ENCODE data around the gene FGF8. TPM values are rescaled to one million over a fixed set of nuclear protein-coding genes. Genes with fewer than 3 reads are reported as not detected.

Gene FGF8
- total and polyA plus RNA-seq, 2 of the 13 experiments (the other 11 are each of a cell fraction or from before 2014, with no cell fraction given), result not detected

DNA sequence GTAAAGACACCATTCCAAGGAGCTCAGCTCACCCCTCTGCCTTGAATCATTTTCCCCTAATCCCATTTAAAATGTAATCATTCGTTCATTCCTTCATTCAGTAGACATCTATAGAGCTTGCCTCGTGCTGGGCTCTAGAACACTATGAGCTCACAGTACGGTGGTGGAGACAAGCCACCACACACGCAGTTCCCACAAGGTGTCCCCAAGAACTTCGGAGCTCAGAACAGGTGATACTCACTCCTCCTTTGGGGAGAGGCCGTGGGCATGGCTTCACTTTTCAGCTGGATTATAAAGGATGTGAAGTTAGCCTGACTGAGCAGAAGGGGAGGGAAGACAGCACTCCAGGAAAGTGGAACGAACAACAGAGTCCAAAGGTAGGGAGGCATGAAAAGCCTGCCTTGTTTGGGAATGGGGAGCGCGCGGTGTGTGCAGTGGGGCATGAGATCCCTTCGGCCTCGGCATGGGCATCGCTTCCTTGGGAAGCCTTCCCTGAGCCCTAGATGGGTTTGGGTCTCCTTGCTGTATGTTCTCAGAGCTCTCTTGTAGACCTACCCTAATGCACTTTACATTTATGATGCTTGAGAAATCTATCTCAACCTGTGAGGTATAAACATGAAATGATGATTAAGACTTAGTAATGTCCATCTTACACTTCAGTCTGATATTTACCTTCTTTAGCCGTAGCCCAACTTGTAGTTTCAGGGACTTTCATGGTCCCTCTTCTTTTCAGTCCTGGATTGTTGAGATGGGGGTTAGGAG lies 43.1 kb upstream of the FGF8 start (continued):
- TF ChIP-seq ZNF570 (CRISPR knock-in tag; IDR thresholded peaks at IDR 0.05; ENCODE audit: borderline replicate concordance), result no peak
- 0 out of 2 replicates have a peak, but pooled peaks have one; percentile 26 for TF ChIP-seq ZNF337 (CRISPR knock-in tag; IDR thresholded peaks at IDR 0.05; ENCODE audit: borderline replicate concordance, low read depth)
- TF ChIP-seq ZFP1 (CRISPR knock-in tag; IDR thresholded peaks at IDR 0.05), result no peak
- TF ChIP-seq KLF9 (CRISPR knock-in tag; IDR thresholded peaks at IDR 0.05; ENCODE audit: low read depth), result no peak
- no peak for TF ChIP-seq KDM1A (CRISPR knock-in tag; IDR thresholded peaks at IDR 0.05)
- no peak for TF ChIP-seq ZNF234 (CRISPR knock-in tag; conservative IDR thresholded peaks at IDR 0.05)
- TF ChIP-seq ZSCAN31 (CRISPR knock-in tag; IDR thresholded peaks at IDR 0.05; ENCODE audit: low read depth), result no peak
- TF ChIP-seq CENPT (CRISPR knock-in tag; IDR thresholded peaks at IDR 0.05; ENCODE audit: low read depth), result 0 out of 2 replicates have a peak, but pooled peaks have one; percentile 17
- TF ChIP-seq, protein P1, sequence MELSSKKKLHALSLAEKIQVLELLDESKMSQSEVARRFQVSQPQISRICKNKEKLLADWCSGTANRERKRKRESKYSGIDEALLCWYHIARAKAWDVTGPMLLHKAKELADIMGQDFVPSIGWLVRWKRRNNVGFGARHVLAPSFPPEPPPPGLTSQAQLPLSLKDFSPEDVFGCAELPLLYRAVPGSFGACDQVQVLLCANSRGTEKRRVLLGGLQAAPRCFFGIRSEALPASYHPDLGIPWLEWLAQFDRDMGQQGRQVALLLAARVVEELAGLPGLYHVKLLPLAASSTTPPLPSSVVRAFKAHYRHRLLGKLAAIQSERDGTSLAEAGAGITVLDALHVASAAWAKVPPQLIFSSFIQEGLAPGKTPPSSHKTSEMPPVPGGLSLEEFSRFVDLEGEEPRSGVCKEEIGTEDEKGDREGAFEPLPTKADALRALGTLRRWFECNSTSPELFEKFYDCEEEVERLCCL (CRISPR knock-in tag; IDR thresholded peaks at IDR 0.05; ENCODE audit: borderline replicate concordance), result no peak
- TF ChIP-seq MAFG (CRISPR knock-in tag; IDR thresholded peaks at IDR 0.05), result no peak
- peak; percentile 75 for TF ChIP-seq BCL6 (CRISPR knock-in tag; IDR thresholded peaks at IDR 0.05)
- TF ChIP-seq, protein P2, sequence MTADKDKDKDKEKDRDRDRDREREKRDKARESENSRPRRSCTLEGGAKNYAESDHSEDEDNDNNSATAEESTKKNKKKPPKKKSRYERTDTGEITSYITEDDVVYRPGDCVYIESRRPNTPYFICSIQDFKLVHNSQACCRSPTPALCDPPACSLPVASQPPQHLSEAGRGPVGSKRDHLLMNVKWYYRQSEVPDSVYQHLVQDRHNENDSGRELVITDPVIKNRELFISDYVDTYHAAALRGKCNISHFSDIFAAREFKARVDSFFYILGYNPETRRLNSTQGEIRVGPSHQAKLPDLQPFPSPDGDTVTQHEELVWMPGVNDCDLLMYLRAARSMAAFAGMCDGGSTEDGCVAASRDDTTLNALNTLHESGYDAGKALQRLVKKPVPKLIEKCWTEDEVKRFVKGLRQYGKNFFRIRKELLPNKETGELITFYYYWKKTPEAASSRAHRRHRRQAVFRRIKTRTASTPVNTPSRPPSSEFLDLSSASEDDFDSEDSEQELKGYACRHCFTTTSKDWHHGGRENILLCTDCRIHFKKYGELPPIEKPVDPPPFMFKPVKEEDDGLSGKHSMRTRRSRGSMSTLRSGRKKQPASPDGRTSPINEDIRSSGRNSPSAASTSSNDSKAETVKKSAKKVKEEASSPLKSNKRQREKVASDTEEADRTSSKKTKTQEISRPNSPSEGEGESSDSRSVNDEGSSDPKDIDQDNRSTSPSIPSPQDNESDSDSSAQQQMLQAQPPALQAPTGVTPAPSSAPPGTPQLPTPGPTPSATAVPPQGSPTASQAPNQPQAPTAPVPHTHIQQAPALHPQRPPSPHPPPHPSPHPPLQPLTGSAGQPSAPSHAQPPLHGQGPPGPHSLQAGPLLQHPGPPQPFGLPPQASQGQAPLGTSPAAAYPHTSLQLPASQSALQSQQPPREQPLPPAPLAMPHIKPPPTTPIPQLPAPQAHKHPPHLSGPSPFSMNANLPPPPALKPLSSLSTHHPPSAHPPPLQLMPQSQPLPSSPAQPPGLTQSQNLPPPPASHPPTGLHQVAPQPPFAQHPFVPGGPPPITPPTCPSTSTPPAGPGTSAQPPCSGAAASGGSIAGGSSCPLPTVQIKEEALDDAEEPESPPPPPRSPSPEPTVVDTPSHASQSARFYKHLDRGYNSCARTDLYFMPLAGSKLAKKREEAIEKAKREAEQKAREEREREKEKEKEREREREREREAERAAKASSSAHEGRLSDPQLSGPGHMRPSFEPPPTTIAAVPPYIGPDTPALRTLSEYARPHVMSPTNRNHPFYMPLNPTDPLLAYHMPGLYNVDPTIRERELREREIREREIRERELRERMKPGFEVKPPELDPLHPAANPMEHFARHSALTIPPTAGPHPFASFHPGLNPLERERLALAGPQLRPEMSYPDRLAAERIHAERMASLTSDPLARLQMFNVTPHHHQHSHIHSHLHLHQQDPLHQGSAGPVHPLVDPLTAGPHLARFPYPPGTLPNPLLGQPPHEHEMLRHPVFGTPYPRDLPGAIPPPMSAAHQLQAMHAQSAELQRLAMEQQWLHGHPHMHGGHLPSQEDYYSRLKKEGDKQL (CRISPR knock-in tag; IDR thresholded peaks at IDR 0.05; ENCODE audit: low read depth), result no peak
- no peak for TF ChIP-seq SCMH1 (CRISPR knock-in tag; IDR thresholded peaks at IDR 0.05; ENCODE audit: borderline replicate concordance)
- TF ChIP-seq, protein P3, sequence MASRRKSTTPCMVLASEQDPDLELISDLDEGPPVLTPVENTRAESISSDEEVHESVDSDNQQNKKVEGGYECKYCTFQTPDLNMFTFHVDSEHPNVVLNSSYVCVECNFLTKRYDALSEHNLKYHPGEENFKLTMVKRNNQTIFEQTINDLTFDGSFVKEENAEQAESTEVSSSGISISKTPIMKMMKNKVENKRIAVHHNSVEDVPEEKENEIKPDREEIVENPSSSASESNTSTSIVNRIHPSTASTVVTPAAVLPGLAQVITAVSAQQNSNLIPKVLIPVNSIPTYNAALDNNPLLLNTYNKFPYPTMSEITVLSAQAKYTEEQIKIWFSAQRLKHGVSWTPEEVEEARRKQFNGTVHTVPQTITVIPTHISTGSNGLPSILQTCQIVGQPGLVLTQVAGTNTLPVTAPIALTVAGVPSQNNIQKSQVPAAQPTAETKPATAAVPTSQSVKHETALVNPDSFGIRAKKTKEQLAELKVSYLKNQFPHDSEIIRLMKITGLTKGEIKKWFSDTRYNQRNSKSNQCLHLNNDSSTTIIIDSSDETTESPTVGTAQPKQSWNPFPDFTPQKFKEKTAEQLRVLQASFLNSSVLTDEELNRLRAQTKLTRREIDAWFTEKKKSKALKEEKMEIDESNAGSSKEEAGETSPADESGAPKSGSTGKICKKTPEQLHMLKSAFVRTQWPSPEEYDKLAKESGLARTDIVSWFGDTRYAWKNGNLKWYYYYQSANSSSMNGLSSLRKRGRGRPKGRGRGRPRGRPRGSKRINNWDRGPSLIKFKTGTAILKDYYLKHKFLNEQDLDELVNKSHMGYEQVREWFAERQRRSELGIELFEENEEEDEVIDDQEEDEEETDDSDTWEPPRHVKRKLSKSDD (CRISPR knock-in tag; IDR thresholded peaks at IDR 0.05; ENCODE audit: low read depth), result no peak
- TF ChIP-seq, protein P4, sequence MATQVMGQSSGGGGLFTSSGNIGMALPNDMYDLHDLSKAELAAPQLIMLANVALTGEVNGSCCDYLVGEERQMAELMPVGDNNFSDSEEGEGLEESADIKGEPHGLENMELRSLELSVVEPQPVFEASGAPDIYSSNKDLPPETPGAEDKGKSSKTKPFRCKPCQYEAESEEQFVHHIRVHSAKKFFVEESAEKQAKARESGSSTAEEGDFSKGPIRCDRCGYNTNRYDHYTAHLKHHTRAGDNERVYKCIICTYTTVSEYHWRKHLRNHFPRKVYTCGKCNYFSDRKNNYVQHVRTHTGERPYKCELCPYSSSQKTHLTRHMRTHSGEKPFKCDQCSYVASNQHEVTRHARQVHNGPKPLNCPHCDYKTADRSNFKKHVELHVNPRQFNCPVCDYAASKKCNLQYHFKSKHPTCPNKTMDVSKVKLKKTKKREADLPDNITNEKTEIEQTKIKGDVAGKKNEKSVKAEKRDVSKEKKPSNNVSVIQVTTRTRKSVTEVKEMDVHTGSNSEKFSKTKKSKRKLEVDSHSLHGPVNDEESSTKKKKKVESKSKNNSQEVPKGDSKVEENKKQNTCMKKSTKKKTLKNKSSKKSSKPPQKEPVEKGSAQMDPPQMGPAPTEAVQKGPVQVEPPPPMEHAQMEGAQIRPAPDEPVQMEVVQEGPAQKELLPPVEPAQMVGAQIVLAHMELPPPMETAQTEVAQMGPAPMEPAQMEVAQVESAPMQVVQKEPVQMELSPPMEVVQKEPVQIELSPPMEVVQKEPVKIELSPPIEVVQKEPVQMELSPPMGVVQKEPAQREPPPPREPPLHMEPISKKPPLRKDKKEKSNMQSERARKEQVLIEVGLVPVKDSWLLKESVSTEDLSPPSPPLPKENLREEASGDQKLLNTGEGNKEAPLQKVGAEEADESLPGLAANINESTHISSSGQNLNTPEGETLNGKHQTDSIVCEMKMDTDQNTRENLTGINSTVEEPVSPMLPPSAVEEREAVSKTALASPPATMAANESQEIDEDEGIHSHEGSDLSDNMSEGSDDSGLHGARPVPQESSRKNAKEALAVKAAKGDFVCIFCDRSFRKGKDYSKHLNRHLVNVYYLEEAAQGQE (IDR thresholded peaks at IDR 0.05; ENCODE audit: borderline replicate concordance in 1 of 2, low read depth in 1 of 2, low read length in 2 of 2), result no peak
- no peak for TF ChIP-seq RARG (CRISPR knock-in tag; IDR thresholded peaks at IDR 0.05; ENCODE audit: low read depth)
